ENCODE measurements around the gene KRTAP7-1.

The KRTAP7-1 gene, protein sequence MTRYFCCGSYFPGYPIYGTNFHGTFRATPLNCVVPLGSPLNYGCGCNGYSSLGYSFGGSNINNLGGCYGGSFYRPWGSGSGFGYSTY

GRCh38 chr21:30829659-30830058 is at the start of gene KRTAP7-1:
Gene KRTAP7-1, minus strand, starts transcription at chr21:30829759. Its CDS starts 61 bp downstream, at chr21:30829698.
- in situ Hi-C loops (cut with MboI; ENCODE audit: low pct_unique_long_range_greater_than_20kb, low sequenced_read_pairs, unreplicated experiment), result loop anchor here (10.0 kb wide), 1 partner anchor 255 kb away; no protein-coding TSS in a partner anchor
- TF ChIP-seq CTCF (IDR thresholded peaks at IDR 0.05; ENCODE audit: extremely low read depth, insufficient read depth, missing control alignments), result no peak
- no peak for DNase-seq (ENCODE audit: low spot score)

DNA sequence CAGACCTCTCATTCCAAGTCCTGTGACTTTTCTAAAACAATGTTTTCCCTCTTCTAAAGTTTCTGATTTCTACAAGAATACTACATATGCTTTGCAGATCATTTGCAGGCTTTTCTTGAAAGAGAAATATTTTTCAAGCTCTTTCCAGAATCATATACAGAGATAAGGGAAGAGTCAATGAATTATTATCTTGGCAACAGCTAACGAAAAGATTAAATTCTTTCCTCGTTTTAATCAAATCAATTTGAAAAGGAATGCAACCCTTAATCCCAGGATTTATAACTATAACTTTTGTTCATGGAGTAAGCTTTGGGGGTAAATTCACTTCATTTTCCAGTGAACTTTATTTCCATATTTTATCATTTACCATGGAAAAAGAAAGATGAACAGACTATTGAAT is 45.0 kb upstream of the KRTAP7-1 start:
- DNase-seq (ENCODE audit: low spot score), result no peak
- in situ Hi-C loops (cut with MboI; ENCODE audit: low pct_unique_long_range_greater_than_20kb, low sequenced_read_pairs, unreplicated experiment), result no loop called here

GRCh38 chr21:30847627-30848500 is 18.3 kb upstream of the KRTAP7-1 start:
- TF ChIP-seq CTCF (IDR thresholded peaks at IDR 0.05; ENCODE audit: extremely low read depth, insufficient read depth, missing control alignments), result no peak
- in situ Hi-C loops (cut with MboI; ENCODE audit: low pct_unique_long_range_greater_than_20kb, low sequenced_read_pairs, unreplicated experiment), result no loop called here
- DNase-seq (ENCODE audit: low spot score), result no peak

More for the DNA sequence above, 45.0 kb upstream of the KRTAP7-1 start:
- TF ChIP-seq CTCF (IDR thresholded peaks at IDR 0.05; ENCODE audit: extremely low read depth, insufficient read depth, missing control alignments), result no peak

- no peak for TF ChIP-seq CTCF (IDR thresholded peaks at IDR 0.05; ENCODE audit: extremely low read depth, insufficient read depth, missing control alignments)
- in situ Hi-C loops (cut with MboI; ENCODE audit: low pct_unique_long_range_greater_than_20kb, low sequenced_read_pairs, unreplicated experiment), result no loop called here
- no peak for DNase-seq (ENCODE audit: low spot score)
These were observed 13.4 kb upstream of the KRTAP7-1 start for GRCh38 chr21:30842990-30843389.

DNA sequence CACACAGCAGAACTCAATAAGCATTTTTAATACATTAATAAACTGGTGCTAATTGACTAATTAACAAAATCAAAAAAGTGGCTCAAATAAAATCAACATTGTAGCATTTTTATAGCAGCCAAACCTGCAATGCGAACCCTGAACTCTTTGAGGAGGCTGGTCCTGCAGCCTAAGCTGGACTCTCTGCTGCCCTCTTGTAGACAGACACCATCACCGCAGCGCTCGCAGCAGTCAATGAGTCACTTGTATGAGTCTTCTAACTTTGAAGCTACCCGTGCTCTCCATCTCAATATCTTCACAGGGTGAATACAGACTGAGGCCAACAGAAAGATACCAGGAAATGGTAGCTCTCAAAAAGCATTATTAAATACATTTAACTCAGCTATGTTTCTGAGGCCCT is 9.7 kb upstream of the KRTAP7-1 start:
- in situ Hi-C loops (cut with MboI; ENCODE audit: low pct_unique_long_range_greater_than_20kb, low sequenced_read_pairs, unreplicated experiment), result loop anchor here (10.0 kb wide), 1 partner anchor 245 kb away; no protein-coding TSS in a partner anchor
- DNase-seq (ENCODE audit: low spot score), result peak; percentile 12
- peak; percentile 23 for TF ChIP-seq CTCF (IDR thresholded peaks at IDR 0.05; ENCODE audit: extremely low read depth, insufficient read depth, missing control alignments)

DNA sequence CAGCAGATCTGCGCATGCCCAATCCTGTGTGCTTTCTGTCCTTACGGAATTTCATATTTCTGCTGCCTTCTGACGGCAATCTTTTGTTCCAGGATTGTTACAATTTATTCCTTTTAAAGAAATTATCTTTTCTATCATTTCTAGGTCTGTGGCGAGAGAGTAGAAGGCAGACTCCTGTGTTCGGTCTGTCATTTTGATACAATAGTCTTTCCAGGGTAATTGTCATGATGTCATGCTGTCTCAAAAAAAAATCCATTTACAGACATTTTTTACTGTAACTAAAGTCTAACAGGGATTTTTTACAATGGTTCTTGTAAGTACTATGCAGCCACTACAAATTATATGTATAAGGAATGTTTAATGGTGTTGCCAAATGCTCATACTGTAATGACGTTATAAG is 9.0 kb upstream of the KRTAP7-1 start:
- no peak for DNase-seq (ENCODE audit: low spot score)
- in situ Hi-C loops (cut with MboI; ENCODE audit: low pct_unique_long_range_greater_than_20kb, low sequenced_read_pairs, unreplicated experiment), result loop anchor here (10.0 kb wide), 1 partner anchor 246 kb away; no protein-coding TSS in a partner anchor
- no peak for TF ChIP-seq CTCF (IDR thresholded peaks at IDR 0.05; ENCODE audit: extremely low read depth, insufficient read depth, missing control alignments)

Measured in GM13977 (cell line).